Measurements from ENCODE around the gene FUT3. TPM values are rescaled to one million over a fixed set of nuclear protein-coding genes. Genes with fewer than 3 reads are reported as not detected.

The FUT3 gene
- total and polyA plus RNA-seq, 2 experiments from 2014 or later = not detected

- Histone ChIP-seq H3K9me2 (ENCODE audit: insufficient read depth) (no peaks in the 10 kb centered on the region), H3K27ac (no peak overlapping the region), H3K79me2 (ENCODE audit: insufficient read depth) (no peaks in the 10 kb centered on the region), H3K9ac (no peak overlapping the region), H3K4me1 (ENCODE audit: insufficient read depth) (no peaks in the 10 kb centered on the region), H4K20me1 (ENCODE audit: insufficient read depth) (no peaks in the 10 kb centered on the region), H3K27me3 (replicated peaks; ENCODE audit: insufficient read depth) (peaks cover 15% of the 10 kb centered on the region), H2AFZ (no peak overlapping the region), H3K9me3 (ENCODE audit: low read depth) (no peaks in the 10 kb centered on the region), H3K4me2 (ENCODE audit: unreplicated experiment) (no peak overlapping the region), H3K4me3 (no peak overlapping the region), H3K36me3 (ENCODE audit: low read depth) (no peaks in the 10 kb centered on the region), H3F3A (ENCODE audit: insufficient read depth) (no peaks in the 10 kb centered on the region)
- WGBS, 2 experiments (ENCODE audit: low coverage in 1 of 2, low lambda C conversion rate in 2 of 2, missing lambda C conversion rate in 2 of 2) = 89 to 91% methylated on average over 5 of the region's 5 CpGs
- in situ Hi-C loops (cut with MboI) = no loop called here
- no peak for TF ChIP-seq EZH2phosphoT487 (IDR thresholded peaks at IDR 0.05; ENCODE audit: insufficient read depth, low read depth)
- no peak for TF ChIP-seq EZH2 (IDR thresholded peaks at IDR 0.05; ENCODE audit: insufficient read depth, poor library complexity, severe bottlenecking)
- DNase-seq = no peak
Measured at GRCh38 chr19:5806905-5807304, 44.3 kb downstream of the FUT3 start.

GRCh38 chr19:5806133-5806489 lies 45.1 kb downstream of the FUT3 start:
- Histone ChIP-seq H4K20me1 (ENCODE audit: insufficient read depth) (no peaks in the 10 kb centered on the region), H3K4me3 (no peak overlapping the region), H3K27me3 (replicated peaks; ENCODE audit: insufficient read depth) (peaks cover 15% of the 10 kb centered on the region), H3K4me1 (ENCODE audit: insufficient read depth) (no peaks in the 10 kb centered on the region), H3F3A (ENCODE audit: insufficient read depth) (no peaks in the 10 kb centered on the region), H2AFZ (no peak overlapping the region), H3K4me2 (ENCODE audit: unreplicated experiment) (no peak overlapping the region), H3K9me2 (ENCODE audit: insufficient read depth) (no peaks in the 10 kb centered on the region), H3K79me2 (ENCODE audit: insufficient read depth) (no peaks in the 10 kb centered on the region), H3K36me3 (ENCODE audit: low read depth) (no peaks in the 10 kb centered on the region), H3K27ac (no peak overlapping the region), H3K9me3 (ENCODE audit: low read depth) (no peaks in the 10 kb centered on the region), H3K9ac (no peak overlapping the region)
- WGBS, 2 experiments (ENCODE audit: low coverage in 1 of 2, low lambda C conversion rate in 2 of 2, missing lambda C conversion rate in 2 of 2) = 33 to 34% methylated on average over 6 of the region's 6 CpGs
- no peak for DNase-seq
- TF ChIP-seq EZH2phosphoT487 (IDR thresholded peaks at IDR 0.05; ENCODE audit: insufficient read depth, low read depth) = no peak
- no peak for TF ChIP-seq EZH2 (IDR thresholded peaks at IDR 0.05; ENCODE audit: insufficient read depth, poor library complexity, severe bottlenecking)
- in situ Hi-C loops (cut with MboI) = no loop called here

- Histone ChIP-seq H3K27ac (no peak overlapping the region), H3K27me3 (replicated peaks; ENCODE audit: insufficient read depth) (peaks cover 15% of the 10 kb centered on the region), H2AFZ (no peak overlapping the region), H3K9me3 (ENCODE audit: low read depth) (no peaks in the 10 kb centered on the region), H4K20me1 (ENCODE audit: insufficient read depth) (no peaks in the 10 kb centered on the region), H3K4me3 (no peak overlapping the region), H3F3A (ENCODE audit: insufficient read depth) (no peaks in the 10 kb centered on the region), H3K4me2 (ENCODE audit: unreplicated experiment) (no peak overlapping the region), H3K9me2 (ENCODE audit: insufficient read depth) (no peaks in the 10 kb centered on the region), H3K79me2 (ENCODE audit: insufficient read depth) (no peaks in the 10 kb centered on the region), H3K36me3 (ENCODE audit: low read depth) (no peaks in the 10 kb centered on the region), H3K9ac (no peak overlapping the region), H3K4me1 (ENCODE audit: insufficient read depth) (no peaks in the 10 kb centered on the region)
- DNase-seq = peak; percentile 71
- WGBS, 2 experiments (ENCODE audit: low coverage in 1 of 2, low lambda C conversion rate in 2 of 2, missing lambda C conversion rate in 2 of 2) = 7% methylated on average over 33 to 46 of the region's 46 CpGs
- in situ Hi-C loops (cut with MboI) = no loop called here
- TF ChIP-seq EZH2 (IDR thresholded peaks at IDR 0.05; ENCODE audit: insufficient read depth, poor library complexity, severe bottlenecking) = peak; percentile 72
- TF ChIP-seq EZH2phosphoT487 (IDR thresholded peaks at IDR 0.05; ENCODE audit: insufficient read depth, low read depth) = 0 out of 2 replicates have a peak, but pooled peaks have one; percentile 32
Measured at GRCh38 chr19:5805462-5806132, 45.7 kb downstream of the FUT3 start.

DNA sequence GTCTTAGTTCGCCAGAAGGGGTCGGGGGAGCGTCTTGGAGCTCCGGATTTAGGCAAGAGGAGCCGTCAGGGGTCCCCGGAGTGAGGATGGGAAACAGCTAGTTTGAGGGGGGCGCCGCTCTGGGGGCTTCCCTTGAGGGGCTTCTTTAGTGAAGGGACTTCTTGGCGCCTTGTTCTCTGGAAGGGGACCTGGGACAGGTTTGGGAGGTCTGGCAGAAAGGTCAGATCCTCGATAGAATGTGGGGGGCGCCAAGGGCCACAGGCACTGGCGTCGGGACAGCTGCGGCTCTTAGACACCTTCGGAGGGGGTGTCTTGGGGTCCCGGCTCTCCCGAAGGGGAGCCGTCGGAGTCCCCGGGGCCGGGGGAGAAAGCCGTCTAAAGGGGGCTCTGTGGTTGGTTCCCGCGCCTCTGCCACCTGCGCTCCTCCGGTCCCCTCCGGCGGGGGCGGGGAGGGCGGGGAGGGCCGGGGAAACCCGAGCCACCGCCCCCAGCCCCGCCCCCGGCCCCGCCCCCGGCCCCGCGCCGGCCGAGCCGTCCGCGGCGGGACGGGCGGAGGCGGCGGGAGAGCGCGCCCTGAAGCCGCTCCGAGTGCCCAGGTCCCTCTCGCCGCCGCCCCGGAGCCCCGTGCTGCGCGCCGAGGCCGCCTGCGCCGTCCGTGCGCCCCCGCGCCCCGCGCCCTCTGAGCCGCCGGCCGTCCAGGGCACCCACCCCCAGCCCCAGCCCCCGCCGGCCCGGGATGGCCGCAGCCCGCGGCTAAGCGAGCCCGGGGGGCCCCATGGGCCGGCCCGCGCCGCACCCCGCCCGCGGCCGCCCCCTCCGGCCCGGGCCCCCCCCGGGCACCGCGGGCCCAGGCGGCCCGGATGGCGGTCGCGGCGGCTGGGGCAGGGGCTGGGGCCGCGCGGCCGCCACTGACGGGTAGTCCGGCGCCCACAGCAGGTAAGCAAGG lies 46.5 kb downstream of the FUT3 start, which contains the start of gene NRTN:
Gene NRTN, plus strand, starts transcription at position 552 of the 946 bp plus-strand sequence. CDS start 19,099 bp downstream, outside the sequence.
- Histone ChIP-seq H3K9ac (0 out of 2 replicates have a peak within 1 kb of the TSS, but pooled peaks have one; percentile 36), H3K27ac (no peak within 1 kb of the TSS), H3K4me1 (ENCODE audit: insufficient read depth) (no peaks in the 10 kb centered on the region), H3K4me3 (peak within 1 kb of the TSS; percentile 66), H4K20me1 (ENCODE audit: insufficient read depth) (no peaks in the 10 kb centered on the region), H2AFZ (peak within 1 kb of the TSS; percentile 80), H3K27me3 (replicated peaks; ENCODE audit: insufficient read depth) (peaks cover 15% of the 10 kb centered on the region), H3K9me2 (ENCODE audit: insufficient read depth) (no peaks in the 10 kb centered on the region), H3K4me2 (ENCODE audit: unreplicated experiment) (peak within 1 kb of the TSS; percentile 85), H3K9me3 (ENCODE audit: low read depth) (no peaks in the 10 kb centered on the region), H3K79me2 (ENCODE audit: insufficient read depth) (no peaks in the 10 kb centered on the region), H3K36me3 (ENCODE audit: low read depth) (no peaks in the 10 kb centered on the region), H3F3A (ENCODE audit: insufficient read depth) (no peaks in the 10 kb centered on the region)
- 3 to 10% methylated on average over 23 to 68 of the region's 107 CpGs for WGBS, 2 experiments (ENCODE audit: low coverage in 1 of 2, low lambda C conversion rate in 2 of 2, missing lambda C conversion rate in 2 of 2)
- in situ Hi-C loops (cut with MboI) = loop anchor here (5.0 kb wide), 1 partner anchor 88 kb away; no protein-coding TSS in a partner anchor
- DNase-seq = no peak
- TF ChIP-seq EZH2 (IDR thresholded peaks at IDR 0.05; ENCODE audit: insufficient read depth, poor library complexity, severe bottlenecking) (peak; percentile 89), EZH2phosphoT487 (IDR thresholded peaks at IDR 0.05; ENCODE audit: insufficient read depth, low read depth) (no peak)

Data from GM23248 (cell line).